Right lung (tissue), 5 donors: ENCODE data around the gene ARMH3. TPM values are rescaled to one million over a fixed set of nuclear protein-coding genes. Genes with fewer than 3 reads are reported as not detected.

Experiments used
- DNase-seq, 2 donors: peaks; one replicate each; pipeline ENCODE4 v3.0.0-alpha.2; 2013
- polyA plus RNA-seq, 5 donors: library from polyadenylated mRNA; unstranded; fragments of 120-200 nt; gene quantifications; one replicate each; pipeline versions ENCODE4 v1.2.1 to v1.2.3, GENCODE V29; 2013; ENCODE audit warnings: inconsistent platforms in 1 of 5, low replicate concordance in 1 of 5; ENCODE audit not compliant: insufficient read length in 5 of 5, insufficient read depth in 1 of 5

The ARMH3 gene
- polyA plus RNA-seq, 5 donors: 20.3 to 23.8 (median 21.8) TPM

DNA sequence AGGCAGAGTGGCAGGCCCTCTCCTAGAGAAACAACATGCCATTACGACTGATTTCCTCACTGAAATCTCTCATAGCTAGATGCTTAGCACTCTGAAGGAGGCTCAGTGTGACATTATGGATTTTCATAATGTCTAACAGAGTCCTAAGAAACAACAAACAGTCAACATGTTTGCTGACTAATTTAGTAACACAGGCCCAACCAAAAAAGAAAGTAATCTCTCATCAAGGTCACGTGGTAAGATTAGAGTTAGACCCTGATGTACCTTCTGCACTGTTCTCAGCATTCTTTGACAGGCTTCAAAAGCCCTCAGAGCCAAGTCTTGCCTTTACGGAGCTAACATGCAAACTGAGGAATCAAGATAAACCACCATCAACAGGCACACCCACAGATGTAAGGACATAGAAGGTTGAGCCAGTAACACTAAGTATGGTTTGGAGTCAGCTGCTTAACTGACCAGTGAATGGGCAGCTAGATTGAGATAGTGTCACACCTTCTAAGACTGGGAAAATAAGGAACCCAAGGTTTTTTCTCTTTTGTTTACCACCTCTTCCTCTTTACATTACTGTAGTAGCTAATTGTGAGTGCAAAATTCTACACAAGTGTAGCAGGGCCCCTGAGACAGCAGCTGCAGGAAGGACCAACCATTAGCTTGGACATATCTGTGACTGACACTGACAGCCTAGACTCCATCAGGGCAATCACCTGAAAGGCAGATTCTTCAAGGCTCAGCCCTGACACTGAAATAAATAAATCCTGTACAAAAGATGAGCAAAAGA lies 197.1 kb downstream of the ARMH3 start:
- no peak for DNase-seq

- no peak for DNase-seq
Measured at GRCh38 chr10:101857802-101858476, 198.0 kb downstream of the ARMH3 start.

- DNase-seq: no peak
Measured at GRCh38 chr10:101856626-101857025, 199.3 kb downstream of the ARMH3 start.

DNA sequence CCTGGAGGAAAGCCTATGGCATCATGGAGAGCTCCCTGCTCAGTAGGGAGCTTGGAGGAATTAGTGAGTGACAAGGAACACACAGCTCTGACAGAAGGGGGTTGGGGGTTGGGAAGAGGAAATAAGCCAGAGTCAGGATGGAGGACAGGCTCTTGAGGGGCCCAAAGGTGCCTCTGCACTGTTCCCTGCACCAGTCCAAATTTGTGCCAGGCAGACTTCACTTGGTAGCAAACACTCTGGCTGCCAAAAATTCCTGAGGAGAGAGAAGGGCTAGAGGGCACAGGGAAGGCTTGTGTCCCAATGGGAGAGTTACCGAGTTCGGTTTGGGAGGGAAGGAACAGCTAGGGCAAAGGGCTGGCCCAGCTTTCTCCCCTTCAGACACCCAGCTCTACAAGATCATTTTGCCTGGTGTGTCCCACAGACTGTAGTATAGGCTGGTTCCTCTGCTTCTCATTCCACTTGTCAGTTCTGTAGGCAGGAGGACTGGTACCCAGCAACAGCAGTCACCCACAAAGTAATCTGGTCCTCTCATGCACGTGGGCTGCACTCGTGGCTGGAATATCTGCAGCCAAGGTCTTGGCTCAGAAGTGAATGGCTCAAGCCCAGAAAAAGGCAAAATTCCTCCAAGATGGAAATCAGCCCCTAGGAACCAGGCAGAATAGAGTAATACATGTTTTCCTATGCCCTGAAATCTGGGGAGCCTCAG lies 204.4 kb downstream of the ARMH3 start:
- no peak for DNase-seq

DNA sequence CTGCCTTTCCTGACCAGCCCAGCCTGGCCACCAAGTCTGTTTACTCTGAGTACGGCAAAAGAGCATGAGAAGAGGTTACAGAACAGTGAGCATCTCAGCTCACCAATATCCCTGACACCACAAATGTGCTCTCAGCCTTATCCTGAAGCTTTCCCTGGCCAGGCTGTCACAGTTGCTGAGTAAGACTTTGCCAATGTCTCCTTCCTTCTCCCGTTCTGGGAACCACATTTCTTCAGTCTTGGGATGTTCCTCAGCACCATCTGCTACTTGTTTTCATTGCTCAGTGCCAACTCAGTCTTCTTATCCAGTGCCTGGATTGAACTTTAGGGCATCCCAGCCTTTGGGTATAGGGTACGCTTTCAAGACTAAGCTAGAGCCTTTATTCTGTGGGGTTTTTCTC lies 205.2 kb downstream of the ARMH3 start:
- DNase-seq: no peak

GRCh38 chr10:101848894-101849351 lies 207.1 kb downstream of the ARMH3 start:
- DNase-seq: no peak

DNA sequence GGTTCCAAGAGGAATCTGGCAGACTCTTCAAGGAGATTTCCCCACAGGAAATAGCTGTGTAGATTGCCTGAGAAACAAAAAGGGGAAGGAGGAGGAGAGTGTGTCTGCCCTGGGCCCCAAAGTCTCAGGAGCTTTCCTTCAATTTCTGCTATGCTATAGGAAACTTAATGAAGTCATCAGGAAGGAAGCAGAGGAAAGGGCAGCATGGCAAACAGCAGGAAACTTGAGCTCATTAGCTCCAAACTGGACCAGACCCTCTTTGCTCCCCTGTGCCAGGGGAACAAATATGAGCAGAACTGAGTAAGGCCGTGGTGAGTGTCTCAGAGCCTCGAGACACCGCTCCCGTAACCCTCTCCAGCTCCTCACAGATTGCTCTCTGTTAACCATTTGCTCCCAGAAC lies 207.6 kb downstream of the ARMH3 start:
- no peak for DNase-seq

DNA sequence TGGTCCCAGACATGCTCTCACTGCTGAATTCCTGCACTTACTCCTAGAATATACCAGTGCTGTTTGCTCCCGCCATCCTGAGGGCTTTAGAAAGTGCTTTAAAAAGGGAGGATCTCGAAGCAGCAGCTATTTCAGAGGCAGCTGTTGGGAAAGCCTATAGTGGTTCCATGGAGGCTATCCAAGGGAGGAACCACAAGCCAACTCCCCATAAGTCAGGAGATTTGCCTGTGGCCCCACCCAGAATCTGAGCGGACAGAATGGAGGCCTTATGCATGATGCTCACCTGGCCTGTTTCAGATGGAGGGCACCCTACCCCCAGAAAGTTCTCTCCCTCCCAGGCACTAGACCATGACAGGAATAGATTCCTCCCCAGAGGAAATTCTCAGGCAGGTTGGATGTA lies 210.1 kb downstream of the ARMH3 start:
- no peak for DNase-seq

DNA sequence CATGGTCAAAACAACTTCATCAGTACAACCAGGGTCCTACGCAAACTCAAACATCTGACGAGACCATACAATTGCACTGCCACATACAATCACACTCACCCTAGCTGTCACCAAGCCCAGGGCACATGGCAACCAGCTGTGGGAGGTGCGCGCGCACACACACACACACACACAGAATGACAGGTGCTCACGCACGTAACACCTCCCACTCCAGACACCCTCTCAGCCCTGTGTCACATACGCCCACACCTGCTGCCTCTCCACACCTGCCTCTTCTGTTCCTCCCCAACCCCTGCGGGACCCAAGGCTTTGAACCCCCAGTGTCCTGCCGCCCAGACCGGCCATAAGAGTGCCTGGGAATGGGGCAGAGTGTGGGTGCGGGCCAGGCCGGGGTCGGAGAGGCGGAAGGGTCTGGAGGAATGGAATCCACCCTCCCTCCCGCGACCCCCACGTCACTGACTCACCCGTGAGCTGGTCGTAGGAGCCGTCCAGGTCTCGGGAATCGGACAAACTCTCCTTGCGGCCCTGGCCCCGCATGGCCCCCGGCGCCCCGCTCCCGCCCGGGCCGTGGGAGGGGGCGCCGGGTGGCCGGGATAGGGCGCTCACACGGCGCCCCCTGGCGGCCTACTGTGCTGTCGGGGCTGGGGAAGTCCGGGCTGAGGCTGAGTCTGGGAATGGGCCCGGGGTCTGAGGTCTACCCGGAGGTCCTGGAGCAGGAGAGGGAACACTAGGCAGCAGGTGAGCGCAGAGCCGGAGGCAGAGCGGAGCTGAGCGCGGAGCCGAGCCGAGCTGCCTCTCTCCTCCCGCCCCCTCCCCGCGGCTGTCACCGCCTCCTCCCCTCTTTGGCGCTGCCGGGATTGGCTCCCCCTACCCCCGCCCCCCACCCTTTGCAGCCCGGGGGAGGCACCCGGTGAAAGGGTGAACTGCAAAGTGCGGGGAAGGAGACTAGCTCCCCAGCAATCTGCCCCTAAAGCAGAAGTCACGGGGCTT lies 212.6 kb downstream of the ARMH3 start, which contains the start of gene KCNIP2:
TSS of gene KCNIP2 (minus strand) at position 769 of the 990 bp plus-strand sequence. CDS start at position 537, 232 bp downstream.
- no peak for DNase-seq

GRCh38 chr10:101841826-101842225 lies 214.1 kb downstream of the ARMH3 start:
- no peak for DNase-seq

DNA sequence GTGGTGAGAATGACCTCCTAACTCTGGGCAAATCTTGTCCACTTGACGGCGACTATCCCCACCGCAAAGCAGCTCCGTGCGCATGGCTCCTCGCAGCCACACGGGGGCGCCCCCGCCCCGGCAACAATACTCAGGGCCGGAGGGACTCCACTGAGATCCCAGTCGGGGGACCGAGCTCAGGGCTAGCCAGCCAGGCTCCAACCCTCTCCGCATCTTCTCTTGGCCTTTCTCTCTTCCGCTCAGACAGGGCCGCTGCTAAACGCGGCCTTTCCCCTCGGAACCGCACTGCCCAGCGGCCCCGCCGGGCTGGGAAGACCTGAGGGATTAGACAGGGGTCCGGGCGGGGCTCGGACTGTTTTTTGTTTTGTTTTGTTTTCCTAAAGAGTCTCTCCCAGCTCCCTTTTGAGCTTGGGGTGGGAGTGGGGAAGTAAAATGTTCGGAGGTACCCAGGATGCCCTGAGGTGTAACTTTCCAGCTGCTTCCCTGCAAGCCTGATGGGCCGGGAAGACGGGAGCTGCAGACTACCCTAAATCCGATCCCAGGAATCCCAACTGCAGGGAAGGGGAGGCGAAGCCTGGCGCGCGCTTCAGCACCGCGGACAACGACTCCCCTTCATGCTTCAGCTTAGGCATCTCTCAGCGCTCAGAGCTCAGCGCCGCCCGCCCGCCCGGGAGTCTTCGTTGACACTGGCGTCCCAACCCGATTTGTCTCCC lies 215.1 kb downstream of the ARMH3 start:
- DNase-seq: peak; percentile 77

DNA sequence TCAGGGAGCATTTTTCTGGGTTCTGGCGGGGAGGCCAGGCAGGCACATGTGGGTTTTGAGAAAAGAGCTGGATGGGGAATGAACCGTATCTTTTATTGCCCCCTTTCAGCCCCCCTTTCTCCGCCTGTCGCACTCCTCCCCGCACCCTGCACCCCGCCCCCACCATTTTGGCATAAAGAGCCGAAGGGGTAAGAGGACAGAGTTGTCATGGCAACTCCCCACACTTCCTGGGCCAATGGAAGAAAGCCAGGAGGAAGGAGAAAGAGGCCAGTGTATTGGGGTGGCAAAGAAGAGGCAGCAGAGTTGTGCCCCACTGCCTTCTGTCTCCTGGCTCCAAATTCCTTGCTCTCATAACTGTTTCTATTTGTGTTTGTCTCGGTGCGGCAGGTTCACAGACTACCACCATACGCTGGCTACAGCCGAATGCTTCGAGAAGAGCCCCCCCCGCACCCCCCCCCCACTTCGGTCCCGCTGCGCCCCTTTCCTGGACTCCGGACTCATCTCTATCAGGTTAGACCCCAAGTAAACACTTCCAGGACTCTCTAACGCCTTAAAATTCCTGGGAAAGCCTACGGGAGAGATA lies 215.8 kb downstream of the ARMH3 start:
- DNase-seq: no peak

DNA sequence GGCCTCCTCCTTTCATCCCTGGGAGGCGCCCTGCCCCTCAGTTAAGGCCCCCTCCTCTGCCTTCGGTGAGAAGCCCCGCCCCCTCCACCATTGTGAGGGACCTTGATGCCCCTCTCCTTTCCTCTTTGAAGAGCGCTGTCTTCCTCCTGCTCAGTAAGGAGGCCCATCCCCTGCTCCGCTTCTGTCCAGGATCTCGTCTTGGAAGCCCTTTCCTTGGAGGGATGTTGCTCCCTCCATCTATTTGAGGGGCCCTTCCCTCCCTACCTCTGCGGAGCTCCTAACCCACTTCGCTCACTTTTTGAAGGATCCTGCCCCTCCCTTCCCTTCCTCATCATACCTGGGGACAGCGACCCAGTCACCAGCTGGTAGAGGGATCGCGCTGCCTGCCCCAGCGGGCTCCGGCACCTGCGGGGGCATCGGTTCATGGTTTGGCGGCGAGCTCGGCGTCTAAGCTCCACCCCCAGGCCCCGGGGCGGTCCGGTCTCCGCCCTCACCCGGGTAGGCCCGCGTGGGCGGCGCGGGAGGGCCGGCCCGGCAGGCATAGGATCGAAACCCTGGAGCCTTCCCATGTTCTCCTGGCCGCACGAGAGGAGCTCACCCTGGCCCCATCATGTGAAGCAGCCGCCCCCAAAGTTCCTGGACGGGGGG lies 216.4 kb downstream of the ARMH3 start:
- no peak for DNase-seq

GRCh38 chr10:101839002-101839401 lies 217.0 kb downstream of the ARMH3 start:
- DNase-seq: no peak

GRCh38 chr10:101838416-101838970 lies 217.5 kb downstream of the ARMH3 start:
- DNase-seq: no peak

GRCh38 chr10:101837748-101838147 lies 218.2 kb downstream of the ARMH3 start:
- no peak for DNase-seq

GRCh38 chr10:101835362-101835761 lies 220.6 kb downstream of the ARMH3 start:
- no peak for DNase-seq

DNA sequence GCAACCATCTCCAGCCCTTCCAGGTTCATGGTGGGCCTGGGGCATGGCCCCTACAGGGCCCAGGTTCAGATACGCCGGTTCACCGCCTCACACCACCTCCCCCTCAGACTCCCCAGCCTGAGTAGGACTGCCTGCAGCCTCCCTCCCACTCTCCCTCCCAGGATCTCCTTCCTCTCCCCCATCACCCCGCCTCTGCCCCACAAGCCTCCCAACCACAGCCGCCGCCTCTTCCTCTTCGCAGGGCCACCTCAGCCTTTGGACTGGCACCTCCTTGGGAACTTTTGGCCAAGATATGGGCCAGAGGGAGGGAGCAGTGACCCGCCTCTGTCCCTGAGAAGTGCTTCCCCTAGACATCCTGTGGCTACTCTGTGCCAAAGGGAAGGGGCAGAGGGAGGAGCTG lies 221.6 kb downstream of the ARMH3 start:
- no peak for DNase-seq

- DNase-seq: no peak
Measured at GRCh38 chr10:101833466-101833865, 222.5 kb downstream of the ARMH3 start.
